Measurements from ENCODE around the gene EXTL1. TPM values are rescaled to one million over a fixed set of nuclear protein-coding genes. Genes with fewer than 3 reads are reported as not detected.

The EXTL1 gene
- total RNA-seq, 1 donor from 2014 or later, result 4.3 TPM

GRCh38 chr1:26016953-26017545 lies 4.5 kb upstream of the EXTL1 start:
- no peaks in the 10 kb centered on the region for H3K27me3 Mint-ChIP-seq (ENCODE audit: low read depth)
- no peak for TF ChIP-seq CTCF (IDR thresholded peaks at IDR 0.05)
- no peaks in the 10 kb centered on the region for H3K9me3 Mint-ChIP-seq (ENCODE audit: low read depth)
- no peaks in the 10 kb centered on the region for H3K36me3 Mint-ChIP-seq (ENCODE audit: low read depth)
- DNase-seq (ENCODE audit: low spot score), result no peak
- no peak overlapping the region for H3K4me3 Mint-ChIP-seq (ENCODE audit: unreplicated experiment)
- H3K4me1 Mint-ChIP-seq (ENCODE audit: low read depth), result peaks cover 53% of the 10 kb centered on the region
- no peak overlapping the region for H3K27ac Mint-ChIP-seq (ENCODE audit: unreplicated experiment)

- TF ChIP-seq CTCF (IDR thresholded peaks at IDR 0.05), result no peak
- H3K4me1 Mint-ChIP-seq (ENCODE audit: low read depth), result peaks cover 55% of the 10 kb centered on the region
- H3K4me3 Mint-ChIP-seq (ENCODE audit: unreplicated experiment), result no peak overlapping the region
- H3K27me3 Mint-ChIP-seq (ENCODE audit: low read depth), result no peaks in the 10 kb centered on the region
- H3K9me3 Mint-ChIP-seq (ENCODE audit: low read depth), result no peaks in the 10 kb centered on the region
- H3K27ac Mint-ChIP-seq (ENCODE audit: unreplicated experiment), result no peak overlapping the region
- DNase-seq (ENCODE audit: low spot score), result no peak
- no peaks in the 10 kb centered on the region for H3K36me3 Mint-ChIP-seq (ENCODE audit: low read depth)
Observed at GRCh38 chr1:26017606-26018005, 4.0 kb upstream of the EXTL1 start.

- DNase-seq (ENCODE audit: low spot score), result no peak
- no peaks in the 10 kb centered on the region for H3K36me3 Mint-ChIP-seq (ENCODE audit: low read depth)
- H3K4me3 Mint-ChIP-seq (ENCODE audit: unreplicated experiment), result no peak overlapping the region
- H3K27me3 Mint-ChIP-seq (ENCODE audit: low read depth), result no peaks in the 10 kb centered on the region
- peak overlapping the region; percentile 72 for H3K27ac Mint-ChIP-seq (ENCODE audit: unreplicated experiment)
- no peaks in the 10 kb centered on the region for H3K9me3 Mint-ChIP-seq (ENCODE audit: low read depth)
- TF ChIP-seq CTCF (IDR thresholded peaks at IDR 0.05), result no peak
- H3K4me1 Mint-ChIP-seq (ENCODE audit: low read depth), result peaks cover 76% of the 10 kb centered on the region
Observed at GRCh38 chr1:26019641-26020315, 1.8 kb upstream of the EXTL1 start.

GRCh38 chr1:26020330-26020768 lies 1.2 kb upstream of the EXTL1 start:
- Mint-ChIP-seq H3K4me3 (ENCODE audit: unreplicated experiment) (peak overlapping the region; percentile 5), H3K27ac (ENCODE audit: unreplicated experiment) (peak overlapping the region; percentile 19), H3K9me3 (ENCODE audit: low read depth) (no peaks in the 10 kb centered on the region), H3K27me3 (ENCODE audit: low read depth) (no peaks in the 10 kb centered on the region), H3K4me1 (ENCODE audit: low read depth) (peaks cover 76% of the 10 kb centered on the region), H3K36me3 (ENCODE audit: low read depth) (no peaks in the 10 kb centered on the region)
- DNase-seq (ENCODE audit: low spot score), result no peak
- no peak for TF ChIP-seq CTCF (IDR thresholded peaks at IDR 0.05)

- H3K27me3 Mint-ChIP-seq (ENCODE audit: low read depth), result no peaks in the 10 kb centered on the region
- H3K36me3 Mint-ChIP-seq (ENCODE audit: low read depth), result no peaks in the 10 kb centered on the region
- no peaks in the 10 kb centered on the region for H3K9me3 Mint-ChIP-seq (ENCODE audit: low read depth)
- H3K27ac Mint-ChIP-seq (ENCODE audit: unreplicated experiment), result peak overlapping the region; percentile 46
- TF ChIP-seq CTCF (IDR thresholded peaks at IDR 0.05), result no peak
- no peak for DNase-seq (ENCODE audit: low spot score)
- H3K4me1 Mint-ChIP-seq (ENCODE audit: low read depth), result peaks cover 76% of the 10 kb centered on the region
- peak overlapping the region; percentile 84 for H3K4me3 Mint-ChIP-seq (ENCODE audit: unreplicated experiment)
Observed at GRCh38 chr1:26020941-26021646, 481 bp upstream of the EXTL1 start.

All from chondrocyte (in vitro differentiated cells).